ENCODE results near the gene MAL.

GRCh38 chr2:94996305-94997100, 29.0 kb upstream of the MAL start:
- TF ChIP-seq POLR2A (IDR thresholded peaks at IDR 0.05; ENCODE audit: low read depth, low read length) (no peak), TAF1 (IDR thresholded peaks at IDR 0.05; ENCODE audit: borderline replicate concordance, low read depth, low read length) (no peak)

Data from GM12892 (cell line).